ENCODE measurements around the gene PRPSAP1. TPM values are rescaled to one million over a fixed set of nuclear protein-coding genes. Genes with fewer than 3 reads are reported as not detected.

The PRPSAP1 gene, protein sequence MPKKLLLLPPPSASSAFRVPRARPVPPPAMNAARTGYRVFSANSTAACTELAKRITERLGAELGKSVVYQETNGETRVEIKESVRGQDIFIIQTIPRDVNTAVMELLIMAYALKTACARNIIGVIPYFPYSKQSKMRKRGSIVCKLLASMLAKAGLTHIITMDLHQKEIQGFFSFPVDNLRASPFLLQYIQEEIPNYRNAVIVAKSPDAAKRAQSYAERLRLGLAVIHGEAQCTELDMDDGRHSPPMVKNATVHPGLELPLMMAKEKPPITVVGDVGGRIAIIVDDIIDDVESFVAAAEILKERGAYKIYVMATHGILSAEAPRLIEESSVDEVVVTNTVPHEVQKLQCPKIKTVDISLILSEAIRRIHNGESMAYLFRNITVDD
- total RNA-seq, result 29.2 and 47.7 TPM in 2 replicates

GRCh38 chr17:76353599-76354316, at the start of gene PRPSAP1:
Gene PRPSAP1, minus strand, starts transcription at chr17:76353916. Its CDS starts 213 bp downstream, at chr17:76353703.

GRCh38 chr17:76384222-76384986, 30.7 kb upstream of the PRPSAP1 start, which contains the start of gene SPHK1:
Gene SPHK1, plus strand, starts transcription at chr17:76384609. Its CDS starts 1,036 bp downstream, at chr17:76385645.

DNA sequence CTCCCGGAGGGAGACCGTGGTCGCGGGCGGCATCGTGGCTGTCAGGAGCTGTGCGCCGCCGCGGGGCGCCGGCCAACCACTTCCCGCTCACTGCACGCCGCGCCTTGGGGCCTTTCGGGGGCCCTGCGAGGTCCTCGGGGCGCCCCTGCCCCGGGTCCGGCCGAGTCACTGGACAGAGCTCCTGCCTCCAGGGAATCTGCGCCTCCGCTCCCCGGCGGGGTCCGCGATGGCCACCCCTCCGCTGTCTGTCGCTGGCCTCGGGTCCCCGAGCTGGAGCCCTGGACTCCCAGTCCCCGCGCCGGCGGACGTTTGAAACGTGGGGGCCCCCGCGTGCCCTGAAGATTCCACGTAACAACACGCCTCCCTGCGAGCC, 45.8 kb downstream of the PRPSAP1 start, which contains the start of gene QRICH2:
TSS of gene QRICH2 (minus strand) at position 311 of the 373 bp plus-strand sequence. CDS start at position 33, 278 bp downstream.

GRCh38 chr17:76264755-76265623, 88.7 kb downstream of the PRPSAP1 start, which contains the start of gene UBALD2:
Gene UBALD2, plus strand, starts transcription at chr17:76265348. Its CDS starts 158 bp downstream, at chr17:76265506.

Other genes with a start within 250 kb of the PRPSAP1 start
- 0.24 TPM in 1 of 2 replicates, not detected in the other for gene FOXJ1, start 212.7 kb downstream of the PRPSAP1 start, total RNA-seq
- gene RNF157, start 113.4 kb downstream of the PRPSAP1 start, total RNA-seq, result under 0.01 TPM in 1 of 2 replicates, not detected in the other
- gene UBALD2, start 88.6 kb downstream of the PRPSAP1 start, total RNA-seq, result 4.7 and 5.3 TPM in 2 replicates
- gene QRICH2, start 45.6 kb downstream of the PRPSAP1 start, total RNA-seq, result 1.3 and 4.1 TPM in 2 replicates
- gene SPHK1, start 30.7 kb upstream of the PRPSAP1 start, total RNA-seq, result 55.6 and 304 TPM in 2 replicates
- 14.1 and 17.1 TPM in 2 replicates for gene UBE2O, start 99.2 kb upstream of the PRPSAP1 start, total RNA-seq
- gene AANAT, start 113.7 kb upstream of the PRPSAP1 start, total RNA-seq, result not detected in 2 replicates
- gene RHBDF2, start 147.5 kb upstream of the PRPSAP1 start, total RNA-seq, result 21.1 and 49.9 TPM in 2 replicates
- 1.5 and 21.0 TPM in 2 replicates for gene CYGB, start 183.8 kb upstream of the PRPSAP1 start, total RNA-seq
- 0.21 and 3.1 TPM in 2 replicates for gene PRCD, start 186.1 kb upstream of the PRPSAP1 start, total RNA-seq
- gene ST6GALNAC2, start 231.9 kb upstream of the PRPSAP1 start, total RNA-seq, result 123 and 124 TPM in 2 replicates

Measured in tracheal epithelial cell (primary cell).